Colonic mucosa (tissue), 4 donors: ENCODE results near the gene GPR149. TPM values are rescaled to one million over a fixed set of nuclear protein-coding genes. Genes with fewer than 3 reads are reported as not detected.

Experiments
- DNase-seq: peaks from one replicate; pipeline ENCODE4 v3.0.0-alpha.2; 2020
- H3K27ac ChIP-seq: fragments of 200-600 bp; one replicate; pipeline ENCODE4 v1.8.0; 2021
- H3K27me3 ChIP-seq: fragments of 200-600 bp; one replicate; pipeline ENCODE4 v1.8.0; 2021
- H3K36me3 ChIP-seq: fragments of 200-600 bp; one replicate; pipeline ENCODE4 v1.8.0; 2021
- H3K4me1 ChIP-seq: fragments of 200-600 bp; one replicate; pipeline ENCODE4 v1.8.0; 2021; ENCODE audit warnings: mild to moderate bottlenecking
- H3K4me3 ChIP-seq: fragments of 200-600 bp; one replicate; pipeline ENCODE4 v1.8.0; 2021
- H3K9ac ChIP-seq, 2 donors: one replicate each; pipeline ENCODE4 v1.7.0; 2013; ENCODE audit warnings: control low read depth in 2 of 2, low read depth in 2 of 2, low read length in 2 of 2
- H3K9me3 ChIP-seq: fragments of 200-600 bp; one replicate; pipeline ENCODE4 v1.8.0; 2021
- intact Hi-C: fragments of 100-400 bp; cut with DNase I; formaldehyde crosslinking; loops from one replicate; pipeline ENCODE4 v1.14.1; 2022
- total RNA-seq, 2 donors: library from RNA; stranded (reverse); fragmentation: NEBNext Ultra II Directional in 1 of 2; extraction: Animal tissue kit (Norgen Biotek cat#: 25700) in 1 of 2; gene quantifications; one replicate each; pipeline ENCODE4 v1.2.1, GENCODE V29; 2021
- TF ChIP-seq, protein P1 (sequence below): fragments of 200-600 bp; IDR thresholded peaks from one replicate; pipeline ENCODE4 v1.8.0; 2022; ENCODE audit warnings: antibody characterized with exemption, mild to moderate bottlenecking
- donor health status: healthy.
- donor health status: DM: no; HTN: no; CAD: no.
- donor health status: DM: no; HTN: no; CAD: no.

Gene GPR149
- total RNA-seq, 2 donors from 2014 or later: not detected

DNA sequence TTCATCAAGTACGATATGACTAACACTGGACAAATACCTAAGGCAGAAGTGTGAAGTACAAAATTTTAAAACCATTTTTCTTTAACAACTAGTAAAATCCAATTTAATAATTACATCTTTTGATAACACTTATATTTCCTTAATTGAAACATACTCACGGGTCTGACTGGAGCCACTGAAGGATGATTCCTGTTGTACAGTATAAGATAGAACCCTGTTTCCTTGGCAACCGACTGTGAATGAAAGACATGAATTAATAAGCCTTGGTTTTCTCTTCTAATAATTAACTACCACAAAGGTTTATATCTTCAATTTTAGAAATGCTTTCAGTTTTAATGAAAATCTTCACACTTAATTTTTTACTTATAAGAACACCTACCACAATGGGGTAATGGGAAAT lies 125.1 kb downstream of the GPR149 start:
- H3K36me3 ChIP-seq: no peaks in the 10 kb centered on the region
- DNase-seq: no peak
- TF ChIP-seq, protein P1, sequence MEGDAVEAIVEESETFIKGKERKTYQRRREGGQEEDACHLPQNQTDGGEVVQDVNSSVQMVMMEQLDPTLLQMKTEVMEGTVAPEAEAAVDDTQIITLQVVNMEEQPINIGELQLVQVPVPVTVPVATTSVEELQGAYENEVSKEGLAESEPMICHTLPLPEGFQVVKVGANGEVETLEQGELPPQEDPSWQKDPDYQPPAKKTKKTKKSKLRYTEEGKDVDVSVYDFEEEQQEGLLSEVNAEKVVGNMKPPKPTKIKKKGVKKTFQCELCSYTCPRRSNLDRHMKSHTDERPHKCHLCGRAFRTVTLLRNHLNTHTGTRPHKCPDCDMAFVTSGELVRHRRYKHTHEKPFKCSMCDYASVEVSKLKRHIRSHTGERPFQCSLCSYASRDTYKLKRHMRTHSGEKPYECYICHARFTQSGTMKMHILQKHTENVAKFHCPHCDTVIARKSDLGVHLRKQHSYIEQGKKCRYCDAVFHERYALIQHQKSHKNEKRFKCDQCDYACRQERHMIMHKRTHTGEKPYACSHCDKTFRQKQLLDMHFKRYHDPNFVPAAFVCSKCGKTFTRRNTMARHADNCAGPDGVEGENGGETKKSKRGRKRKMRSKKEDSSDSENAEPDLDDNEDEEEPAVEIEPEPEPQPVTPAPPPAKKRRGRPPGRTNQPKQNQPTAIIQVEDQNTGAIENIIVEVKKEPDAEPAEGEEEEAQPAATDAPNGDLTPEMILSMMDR: no peak
- H3K4me1 ChIP-seq: no peaks in the 10 kb centered on the region
- H3K27me3 ChIP-seq: no peaks in the 10 kb centered on the region
- no peak overlapping the region for H3K9ac ChIP-seq
- no peak overlapping the region for H3K4me3 ChIP-seq
- no peaks in the 10 kb centered on the region for H3K9me3 ChIP-seq
- intact Hi-C loops: no loop called here
- no peak overlapping the region for H3K27ac ChIP-seq

DNA sequence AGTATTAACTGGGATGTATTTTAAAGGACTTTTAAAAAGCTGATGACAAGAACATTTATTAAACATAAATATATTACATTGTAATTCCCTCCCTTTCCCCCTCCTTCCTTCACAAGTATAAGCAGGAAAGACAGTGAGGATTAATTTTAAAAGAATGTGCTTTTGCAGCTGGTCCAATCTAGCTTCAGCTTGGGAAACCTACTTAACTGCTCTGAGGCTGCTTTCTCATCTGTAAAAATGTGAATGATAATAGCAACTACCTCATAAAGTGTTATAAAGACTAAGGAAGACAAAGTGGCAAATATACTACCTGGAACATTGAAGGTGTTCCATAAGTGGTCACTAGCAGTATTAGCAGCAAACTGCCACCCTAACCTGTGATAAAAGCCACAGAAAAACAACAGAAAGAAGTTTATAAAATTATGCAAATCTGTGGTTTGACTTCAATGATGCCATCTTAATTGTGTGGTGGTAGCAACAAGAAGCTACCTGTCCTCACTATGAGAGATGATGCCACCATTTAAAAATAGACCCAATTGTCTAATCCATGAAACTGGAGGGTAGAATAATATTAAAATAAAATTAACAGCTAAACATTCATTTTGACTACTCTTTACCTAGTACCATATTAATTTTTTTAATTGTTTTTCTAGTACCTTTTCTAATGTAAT lies 125.7 kb downstream of the GPR149 start:
- H3K4me3 ChIP-seq: no peak overlapping the region
- no peak overlapping the region for H3K9ac ChIP-seq
- intact Hi-C loops: no loop called here
- no peak overlapping the region for H3K27ac ChIP-seq
- TF ChIP-seq, protein P1: no peak
- H3K36me3 ChIP-seq: no peaks in the 10 kb centered on the region
- no peaks in the 10 kb centered on the region for H3K9me3 ChIP-seq
- no peaks in the 10 kb centered on the region for H3K4me1 ChIP-seq
- no peak for DNase-seq
- no peaks in the 10 kb centered on the region for H3K27me3 ChIP-seq

DNA sequence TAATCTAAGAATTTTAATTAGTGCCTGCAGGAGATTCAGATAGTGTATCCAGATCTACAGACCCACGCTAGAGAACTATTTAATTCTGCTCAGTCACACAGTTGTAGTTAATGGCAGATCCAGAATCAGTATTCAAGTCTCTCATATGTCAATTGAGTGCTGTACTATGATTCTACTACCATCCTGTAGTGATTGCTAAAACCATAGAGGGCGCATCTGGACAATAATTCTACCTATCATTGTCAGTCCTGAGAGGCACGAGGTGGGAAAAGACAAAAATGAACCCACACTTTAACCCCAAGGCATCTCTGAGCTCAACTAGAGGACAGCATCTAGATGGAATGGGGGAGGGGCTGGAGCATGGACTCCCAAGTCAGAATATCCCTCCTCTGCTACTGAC lies 128.4 kb downstream of the GPR149 start:
- H3K9me3 ChIP-seq: no peaks in the 10 kb centered on the region
- H3K36me3 ChIP-seq: no peaks in the 10 kb centered on the region
- no peaks in the 10 kb centered on the region for H3K4me1 ChIP-seq
- no peak overlapping the region for H3K27ac ChIP-seq
- no peak overlapping the region for H3K4me3 ChIP-seq
- no peak overlapping the region for H3K9ac ChIP-seq
- H3K27me3 ChIP-seq: no peaks in the 10 kb centered on the region
- no peak for DNase-seq
- intact Hi-C loops: no loop called here
- TF ChIP-seq, protein P1: no peak

DNA sequence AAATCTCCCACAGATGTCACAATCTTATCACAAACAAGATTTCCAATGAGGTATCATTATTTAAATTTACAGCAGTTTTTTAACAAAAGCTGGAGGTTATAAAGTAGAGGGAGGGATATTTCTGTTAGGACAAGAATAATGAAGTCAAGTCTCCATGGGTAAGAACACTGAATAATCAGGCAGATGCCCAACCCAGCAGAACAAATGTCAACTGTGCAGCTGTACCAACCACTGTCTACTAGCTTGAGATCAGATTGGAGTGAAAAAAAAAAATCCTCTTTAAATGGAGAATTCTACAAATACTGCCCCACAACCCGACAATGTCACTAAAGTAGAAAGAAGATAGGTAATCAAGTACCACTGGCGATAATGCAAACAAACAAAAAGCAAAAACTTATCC lies 136.0 kb downstream of the GPR149 start:
- no peak for DNase-seq
- H3K27ac ChIP-seq: no peak overlapping the region
- TF ChIP-seq, protein P1: no peak
- intact Hi-C loops: no loop called here
- no peaks in the 10 kb centered on the region for H3K4me1 ChIP-seq
- H3K9me3 ChIP-seq: no peaks in the 10 kb centered on the region
- H3K27me3 ChIP-seq: no peaks in the 10 kb centered on the region
- no peaks in the 10 kb centered on the region for H3K36me3 ChIP-seq
- H3K9ac ChIP-seq: no peak overlapping the region
- H3K4me3 ChIP-seq: no peak overlapping the region

DNA sequence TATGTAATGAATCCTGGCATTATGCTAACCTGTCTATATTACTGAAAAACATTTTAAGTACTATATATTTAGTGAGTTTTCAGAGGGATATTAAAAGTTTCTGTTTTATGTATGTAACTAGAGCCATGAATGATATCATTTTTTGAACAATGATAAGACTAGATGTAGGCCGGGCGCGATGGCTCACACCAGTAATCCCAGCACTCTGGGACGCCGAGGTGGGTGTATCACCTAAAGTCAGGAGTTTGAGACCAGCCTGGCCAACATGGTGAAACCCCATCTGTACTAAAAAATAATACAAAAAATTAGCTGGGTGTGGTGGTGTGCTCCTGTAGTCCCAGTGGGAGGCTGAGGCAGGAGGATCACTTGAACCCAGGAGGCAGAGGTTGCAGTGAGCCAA lies 139.8 kb downstream of the GPR149 start:
- Histone ChIP-seq H3K9me3 (no peaks in the 10 kb centered on the region), H3K27me3 (no peaks in the 10 kb centered on the region), H3K27ac (no peak overlapping the region), H3K4me3 (no peak overlapping the region), H3K4me1 (no peaks in the 10 kb centered on the region), H3K9ac (no peak overlapping the region), H3K36me3 (no peaks in the 10 kb centered on the region)
- intact Hi-C loops: no loop called here
- no peak for DNase-seq
- TF ChIP-seq, protein P1: no peak

Other genes with a start within 250 kb of the GPR149 start
- gene DHX36, start 105.7 kb downstream of the GPR149 start, total RNA-seq: 10 to 100 TPM; 40.7 to 51.8 TPM